GM21360 (cell line): ENCODE results near the gene SELENON.
"Not testable (repeated sequence)": the region's sequence is repeated elsewhere in the genome, so short reads cannot be mapped to it uniquely, and the experiment has no call there.

Source experiments
- ATAC-seq: cut with Tn5 transposase; IDR thresholded peaks from one replicate; pipeline ENCODE4 v1.9.1; 2021; ENCODE audit warnings: mild to moderate bottlenecking, moderate library complexity; ENCODE audit not compliant: unreplicated experiment

SELENON gene

GRCh38 chr1:25825605-25826004 lies 25.6 kb downstream of the SELENON start:
- no peak for ATAC-seq

GRCh38 chr1:25826571-25826970 lies 26.6 kb downstream of the SELENON start:
- no peak for ATAC-seq

- ATAC-seq, result no peak
Observed at GRCh38 chr1:25828491-25828890, 28.5 kb downstream of the SELENON start.

- no peak for ATAC-seq
Observed at GRCh38 chr1:25829046-25829445, 29.1 kb downstream of the SELENON start.

- no peak for ATAC-seq
Observed at GRCh38 chr1:25831569-25832196, 31.7 kb downstream of the SELENON start.

GRCh38 chr1:25832336-25833037 lies 32.5 kb downstream of the SELENON start:
- no peak for ATAC-seq

GRCh38 chr1:25833158-25833557 lies 33.2 kb downstream of the SELENON start:
- no peak for ATAC-seq

GRCh38 chr1:25834894-25835293 lies 34.9 kb downstream of the SELENON start:
- ATAC-seq, result no peak

GRCh38 chr1:25836695-25837094 lies 36.7 kb downstream of the SELENON start:
- no peak for ATAC-seq

- ATAC-seq, result no peak
Observed at GRCh38 chr1:25837262-25837875, 37.4 kb downstream of the SELENON start.

- not testable (repeated sequence) for ATAC-seq
Observed at GRCh38 chr1:25839808-25840207, 39.8 kb downstream of the SELENON start.

- no peak for ATAC-seq
Observed at GRCh38 chr1:25843483-25843882, 43.5 kb downstream of the SELENON start.

GRCh38 chr1:25844536-25845337 lies 44.7 kb downstream of the SELENON start:
- no peak for ATAC-seq

GRCh38 chr1:25845664-25846063 lies 45.7 kb downstream of the SELENON start:
- no peak for ATAC-seq

GRCh38 chr1:25847929-25848328 lies 47.9 kb downstream of the SELENON start:
- no peak for ATAC-seq

GRCh38 chr1:25848531-25848930 lies 48.5 kb downstream of the SELENON start:
- ATAC-seq, result no peak

- no peak for ATAC-seq
Observed at GRCh38 chr1:25854554-25854953, 54.6 kb downstream of the SELENON start.

GRCh38 chr1:25856856-25857255 lies 56.9 kb downstream of the SELENON start:
- no peak for ATAC-seq

- no peak for ATAC-seq
Observed at GRCh38 chr1:25858494-25858893, 58.5 kb downstream of the SELENON start.

GRCh38 chr1:25858906-25859789 lies 59.2 kb downstream of the SELENON start, which contains the start of gene AUNIP:
Gene AUNIP, minus strand, starts transcription at chr1:25859457. Its CDS starts 100 bp downstream, at chr1:25859357.
- ATAC-seq, result peak; percentile 70
